KMS-11 (cell line): ENCODE data around the gene PRKCZ.
"Not testable (repeated sequence)": the region's sequence is repeated elsewhere in the genome, so short reads cannot be mapped to it uniquely, and the experiment has no call there.

ENCODE experiments used
- H2AFZ ChIP-seq: fragments of 200-600 bp; sonication (generic); 2 replicates; pipeline ENCODE4 v1.6.1; 2016; ENCODE audit warnings: antibody characterized with exemption, mixed run types, low read depth
- H3K27ac ChIP-seq: fragments of 200-600 bp; sonication (generic); 2 replicates; pipeline ENCODE4 v1.6.1; 2016; ENCODE audit warnings: mild to moderate bottlenecking, mixed run types
- H3K27me3 ChIP-seq: fragments of 200-600 bp; sonication (generic); 2 replicates; pipeline ENCODE4 v1.6.1; 2017; ENCODE audit warnings: mild to moderate bottlenecking, low read depth, mixed run types, moderate library complexity; ENCODE audit not compliant: insufficient read depth
- H3K36me3 ChIP-seq: fragments of 200-600 bp; sonication (generic); 2 replicates; pipeline ENCODE4 v1.6.1; 2017; ENCODE audit warnings: mild to moderate bottlenecking, mixed run types; ENCODE audit not compliant: insufficient read depth
- H3K4me1 ChIP-seq: fragments of 200-600 bp; sonication (generic); 2 replicates; pipeline ENCODE4 v1.6.1; 2016; ENCODE audit warnings: mild to moderate bottlenecking, low read depth, mixed run types; ENCODE audit not compliant: poor library complexity, severe bottlenecking
- H3K4me2 ChIP-seq: fragments of 200-600 bp; sonication (generic); 2 replicates; pipeline ENCODE4 v1.7.0; 2016; ENCODE audit warnings: mild to moderate bottlenecking, mixed run types
- H3K4me3 ChIP-seq: fragments of 200-600 bp; sonication (generic); IDR thresholded peaks from 2 replicates; pipeline ENCODE4 v1.6.1; 2017; ENCODE audit warnings: low read depth, low read length, mixed read lengths; ENCODE audit not compliant: insufficient read depth
- H3K79me2 ChIP-seq: fragments of 200-600 bp; sonication (generic); 2 replicates; pipeline ENCODE4 v1.6.1; 2016; ENCODE audit warnings: low read depth, mixed run types; ENCODE audit not compliant: insufficient read depth
- H3K9ac ChIP-seq: fragments of 200-600 bp; sonication (generic); 2 replicates; pipeline ENCODE4 v1.6.1; 2016; ENCODE audit warnings: mild to moderate bottlenecking, mixed run types
- H4K20me1 ChIP-seq: fragments of 200-600 bp; sonication (generic); 2 replicates; pipeline ENCODE4 v1.6.1; 2016; ENCODE audit warnings: mild to moderate bottlenecking, mixed run types; ENCODE audit not compliant: insufficient read depth
- CTCF ChIP-seq: fragments of 200-600 bp; sonication (generic); conservative IDR thresholded peaks from 2 replicates; pipeline ENCODE4 v1.6.1; 2017; ENCODE audit warnings: low read depth, mild to moderate bottlenecking, antibody characterized with exemption, low read length, moderate library complexity, mixed read lengths

Gene PRKCZ

GRCh38 chr1:2144501-2145090 is 94.4 kb downstream of the PRKCZ start:
- H3K36me3 ChIP-seq, result no peaks in the 10 kb centered on the region
- no peaks in the 10 kb centered on the region for H3K79me2 ChIP-seq
- H3K4me1 ChIP-seq, result no peaks in the 10 kb centered on the region
- H3K4me2 ChIP-seq, result no peak overlapping the region
- no peak overlapping the region for H3K4me3 ChIP-seq
- H2AFZ ChIP-seq, result no peak overlapping the region
- peaks cover 40% of the 10 kb centered on the region; the same call in 1 of the 2 replicates for H3K27me3 ChIP-seq
- no peak overlapping the region for H3K27ac ChIP-seq
- no peak for TF ChIP-seq CTCF
- no peak overlapping the region for H3K9ac ChIP-seq
- no peaks in the 10 kb centered on the region for H4K20me1 ChIP-seq

- H2AFZ ChIP-seq, result no peak overlapping the region
- H3K36me3 ChIP-seq, result no peaks in the 10 kb centered on the region
- TF ChIP-seq CTCF, result no peak
- peaks cover 43% of the 10 kb centered on the region; the same call in 1 of the 2 replicates for H3K27me3 ChIP-seq
- no peak overlapping the region for H3K4me2 ChIP-seq
- no peak overlapping the region for H3K27ac ChIP-seq
- no peak overlapping the region for H3K4me3 ChIP-seq
- no peaks in the 10 kb centered on the region for H4K20me1 ChIP-seq
- no peak overlapping the region for H3K9ac ChIP-seq
- H3K79me2 ChIP-seq, result no peaks in the 10 kb centered on the region
- no peaks in the 10 kb centered on the region for H3K4me1 ChIP-seq
Observed at GRCh38 chr1:2145946-2146835, 96.0 kb downstream of the PRKCZ start.

- H3K4me3 ChIP-seq, result no peak overlapping the region
- no peak overlapping the region for H2AFZ ChIP-seq
- no peak overlapping the region for H3K9ac ChIP-seq
- no peaks in the 10 kb centered on the region for H4K20me1 ChIP-seq
- TF ChIP-seq CTCF, result no peak
- H3K27me3 ChIP-seq, result peaks cover 46% of the 10 kb centered on the region; the same call in 1 of the 2 replicates
- no peak overlapping the region for H3K27ac ChIP-seq
- no peaks in the 10 kb centered on the region for H3K4me1 ChIP-seq
- H3K4me2 ChIP-seq, result no peak overlapping the region
- no peaks in the 10 kb centered on the region for H3K79me2 ChIP-seq
- H3K36me3 ChIP-seq, result no peaks in the 10 kb centered on the region
Observed at GRCh38 chr1:2146836-2147517, 96.8 kb downstream of the PRKCZ start.

GRCh38 chr1:2147869-2148268 is 97.7 kb downstream of the PRKCZ start:
- not testable (repeated sequence) for H4K20me1 ChIP-seq, H3K27ac ChIP-seq, H2AFZ ChIP-seq, H3K79me2 ChIP-seq, H3K4me2 ChIP-seq, H3K4me3 ChIP-seq, H3K36me3 ChIP-seq, H3K9ac ChIP-seq, H3K4me1 ChIP-seq
- peaks cover 41% of the 10 kb centered on the region; the same call in 1 of the 2 replicates for H3K27me3 ChIP-seq
